SH-SY5Y (cell line): ENCODE results near the gene GEN1.

Experiments used
- GATA2 ChIP-seq: IDR thresholded peaks from 2 replicates; pipeline ENCODE4 v1.6.1; 2011; ENCODE audit warnings: mild to moderate bottlenecking, low read depth, low read length
- GATA3 ChIP-seq: IDR thresholded peaks from 2 replicates; pipeline ENCODE4 v1.6.1; 2011; ENCODE audit warnings: low read depth, mild to moderate bottlenecking, low read length, moderate library complexity

GRCh38 chr2:17718689-17719088, 35.2 kb upstream of the GEN1 start:
- TF ChIP-seq GATA2 (no peak), GATA3 (no peak)
